Putamen (tissue), 1 donor: Measurements from ENCODE around the gene P2RY4.
"Not testable (repeated sequence)": the region's sequence is repeated elsewhere in the genome, so short reads cannot be mapped to it uniquely, and the experiment has no call there.

Source experiments
- DNase-seq: peaks from one replicate; pipeline ENCODE4 v3.0.0-alpha.2; 2016; ENCODE audit warnings: low spot score

Gene P2RY4

GRCh38 chrX:70243601-70244000 is 16.4 kb downstream of the P2RY4 start:
- not testable (repeated sequence) for DNase-seq

GRCh38 chrX:70241501-70241900 is 18.5 kb downstream of the P2RY4 start:
- no peak for DNase-seq

- no peak for DNase-seq
Measured at GRCh38 chrX:70240751-70241150, 19.3 kb downstream of the P2RY4 start.

GRCh38 chrX:70234355-70234754 is 25.6 kb downstream of the P2RY4 start, which contains the start of gene AWAT1:
TSS of gene AWAT1 (plus strand) at chrX:70234655. CDS start at chrX:70234696, 41 bp downstream.
- no peak for DNase-seq

- DNase-seq = no peak
Measured at GRCh38 chrX:70231666-70232065, 28.3 kb downstream of the P2RY4 start.

GRCh38 chrX:70226687-70227086 is 33.3 kb downstream of the P2RY4 start:
- DNase-seq = no peak

GRCh38 chrX:70226048-70226447 is 34.0 kb downstream of the P2RY4 start:
- DNase-seq = no peak

GRCh38 chrX:70219938-70220764 is 39.9 kb downstream of the P2RY4 start:
- no peak for DNase-seq

- not testable (repeated sequence) for DNase-seq
Measured at GRCh38 chrX:70209570-70209969, 50.4 kb downstream of the P2RY4 start.

GRCh38 chrX:70208479-70208878 is 51.5 kb downstream of the P2RY4 start:
- no peak for DNase-seq
